ENCODE measurements around the gene ACSS1.

DNA sequence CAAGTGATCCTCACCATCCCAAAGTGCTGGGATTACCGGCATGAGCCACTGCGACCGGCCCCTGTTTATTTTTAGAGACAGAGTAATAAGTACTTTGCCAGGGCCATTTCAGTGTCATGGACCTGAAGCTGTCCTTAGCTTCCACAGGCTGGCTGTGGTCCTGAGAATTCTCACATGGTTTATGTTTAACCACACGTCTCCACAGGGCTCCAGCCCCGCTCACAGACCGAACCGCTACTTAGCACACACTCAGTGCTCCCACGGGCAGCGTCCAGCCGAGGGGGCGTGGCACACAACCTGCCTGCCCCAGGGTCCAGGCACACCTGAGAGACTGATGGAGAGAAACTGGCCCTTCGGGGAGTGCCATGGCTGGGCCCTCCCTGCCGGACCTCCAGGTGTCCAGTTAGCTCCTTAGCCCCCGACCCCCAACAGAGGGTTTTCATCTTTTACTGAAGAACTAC is 11.7 kb downstream of the ACSS1 start:
- TF ChIP-seq POLR2A (IDR thresholded peaks at IDR 0.05; ENCODE audit: low read length), result no peak
- no peak for TF ChIP-seq GATA1 (IDR thresholded peaks at IDR 0.05; ENCODE audit: low read depth, low read length)

Measured in erythroblast (primary cell).